ENCODE data around the gene PRKAR1B.
A peak's percentile ranks its signal among the peaks of the same experiment; 100 is the strongest.
"Not testable (repeated sequence)": the region's sequence is repeated elsewhere in the genome, so short reads cannot be mapped to it uniquely, and the experiment has no call there.

Gene PRKAR1B

GRCh38 chr7:746155-747061, 19.3 kb upstream of the PRKAR1B start:
- WGBS: 97% methylated on average over 35 of the region's 40 CpGs
- peaks cover 8% of the 10 kb centered on the region for H3K4me1 ChIP-seq (ENCODE audit: control insufficient read depth, insufficient read depth, low read depth, low read length)
- no peak overlapping the region for H3K4ac ChIP-seq (ENCODE audit: low read depth in 1 of 2, low read length in 2 of 2)
- no peaks in the 10 kb centered on the region for H3K27me3 ChIP-seq (ENCODE audit: control insufficient read depth in 1 of 2, insufficient read depth in 1 of 2, low read length in 2 of 2)
- no peak overlapping the region for H2BK15ac ChIP-seq (ENCODE audit: low read depth, poor library complexity, severe bottlenecking)
- H3K27ac ChIP-seq (ENCODE audit: low read length, poor library complexity, severe bottlenecking): no peak overlapping the region
- no peak for DNase-seq
- H3K23ac ChIP-seq (ENCODE audit: low read length in 2 of 2): no peak overlapping the region
- peaks cover 36 to 61% of the 10 kb centered on the region in 2 experiments for H3K36me3 ChIP-seq (ENCODE audit: control insufficient read depth in 1 of 2, insufficient read depth in 2 of 2, low read depth in 1 of 2, low read length in 2 of 2)
- H3K14ac ChIP-seq (ENCODE audit: low read length in 2 of 2): no peak overlapping the region
- no peak overlapping the region for H3K4me2 ChIP-seq (ENCODE audit: low read length, poor library complexity, severe bottlenecking)
- H3K79me1 ChIP-seq (replicated peaks; ENCODE audit: low read length, poor library complexity, severe bottlenecking): peaks cover 38% of the 10 kb centered on the region
- no peak overlapping the region for H2AFZ ChIP-seq (ENCODE audit: low read depth, low read length)
- no peaks in the 10 kb centered on the region for H3K9me3 ChIP-seq (ENCODE audit: control insufficient read depth, low read length)
- no peak overlapping the region for H3K4me3 ChIP-seq (ENCODE audit: insufficient read depth in 1 of 2, low read depth in 1 of 2, low read length in 2 of 2)
- no peak overlapping the region for H2BK5ac ChIP-seq (ENCODE audit: low read depth, low read length, poor library complexity, severe bottlenecking)
- no peak overlapping the region for H2BK120ac ChIP-seq (ENCODE audit: low read depth, low read length)
- H2AK5ac ChIP-seq (ENCODE audit: low read length, severe bottlenecking): no peak overlapping the region
- no peak overlapping the region for H3K18ac ChIP-seq (ENCODE audit: low read depth in 1 of 2, low read length in 2 of 2)
- H3K9ac ChIP-seq (ENCODE audit: low read length): no peak overlapping the region
- H2BK12ac ChIP-seq (ENCODE audit: low read length in 2 of 2): no peak overlapping the region
- no peak overlapping the region for H4K91ac ChIP-seq (ENCODE audit: low read length)
- H4K8ac ChIP-seq (ENCODE audit: low read length): no peak overlapping the region

- H3K4me2 ChIP-seq (ENCODE audit: low read length, poor library complexity, severe bottlenecking): no peak overlapping the region
- H3K4ac ChIP-seq (ENCODE audit: low read depth in 1 of 2, low read length in 2 of 2): no peak overlapping the region
- no peak overlapping the region for H2BK15ac ChIP-seq (ENCODE audit: low read depth, poor library complexity, severe bottlenecking)
- H3K4me3 ChIP-seq (ENCODE audit: insufficient read depth in 1 of 2, low read depth in 1 of 2, low read length in 2 of 2): no peak overlapping the region
- H3K27me3 ChIP-seq (ENCODE audit: control insufficient read depth in 1 of 2, insufficient read depth in 1 of 2, low read length in 2 of 2): no peaks in the 10 kb centered on the region
- no peak overlapping the region for H3K9ac ChIP-seq (ENCODE audit: low read length)
- peaks cover 8% of the 10 kb centered on the region for H3K4me1 ChIP-seq (ENCODE audit: control insufficient read depth, insufficient read depth, low read depth, low read length)
- peak overlapping the region; percentile 5 for H4K91ac ChIP-seq (ENCODE audit: low read length)
- H2AFZ ChIP-seq (ENCODE audit: low read depth, low read length): no peak overlapping the region
- no peaks in the 10 kb centered on the region for H3K9me3 ChIP-seq (ENCODE audit: control insufficient read depth, low read length)
- H3K18ac ChIP-seq (ENCODE audit: low read depth in 1 of 2, low read length in 2 of 2): no peak overlapping the region
- H2BK5ac ChIP-seq (ENCODE audit: low read depth, low read length, poor library complexity, severe bottlenecking): no peak overlapping the region
- no peak overlapping the region for H3K27ac ChIP-seq (ENCODE audit: low read length, poor library complexity, severe bottlenecking)
- no peak overlapping the region for H2BK120ac ChIP-seq (ENCODE audit: low read depth, low read length)
- no peak overlapping the region for H3K23ac ChIP-seq (ENCODE audit: low read length in 2 of 2)
- H2BK12ac ChIP-seq (ENCODE audit: low read length in 2 of 2): no peak overlapping the region
- no peak for DNase-seq
- WGBS: 97% methylated on average over 20 of the region's 23 CpGs
- H3K79me1 ChIP-seq (replicated peaks; ENCODE audit: low read length, poor library complexity, severe bottlenecking): peaks cover 39% of the 10 kb centered on the region
- no peak overlapping the region for H2AK5ac ChIP-seq (ENCODE audit: low read length, severe bottlenecking)
- peaks cover 33 to 67% of the 10 kb centered on the region in 2 experiments for H3K36me3 ChIP-seq (ENCODE audit: control insufficient read depth in 1 of 2, insufficient read depth in 2 of 2, low read depth in 1 of 2, low read length in 2 of 2)
- H3K14ac ChIP-seq (ENCODE audit: low read length in 2 of 2): no peak overlapping the region
- H4K8ac ChIP-seq (ENCODE audit: low read length): no peak overlapping the region
Measured at GRCh38 chr7:745431-746154, 18.5 kb upstream of the PRKAR1B start.

- H3K9me3 ChIP-seq (ENCODE audit: control insufficient read depth, low read length): no peaks in the 10 kb centered on the region
- H2BK15ac ChIP-seq (ENCODE audit: low read depth, poor library complexity, severe bottlenecking): no peak overlapping the region
- H3K79me1 ChIP-seq (replicated peaks; ENCODE audit: low read length, poor library complexity, severe bottlenecking): peaks cover 39% of the 10 kb centered on the region
- no peak overlapping the region for H2BK120ac ChIP-seq (ENCODE audit: low read depth, low read length)
- no peak overlapping the region for H3K4me2 ChIP-seq (ENCODE audit: low read length, poor library complexity, severe bottlenecking)
- H3K27ac ChIP-seq (ENCODE audit: low read length, poor library complexity, severe bottlenecking): no peak overlapping the region
- H3K23ac ChIP-seq (ENCODE audit: low read length in 2 of 2): no peak overlapping the region
- H4K91ac ChIP-seq (ENCODE audit: low read length): peak overlapping the region; percentile 5
- H3K9ac ChIP-seq (ENCODE audit: low read length): no peak overlapping the region
- no peak overlapping the region for H3K18ac ChIP-seq (ENCODE audit: low read depth in 1 of 2, low read length in 2 of 2)
- H2AFZ ChIP-seq (ENCODE audit: low read depth, low read length): no peak overlapping the region
- no peak overlapping the region for H3K4me3 ChIP-seq (ENCODE audit: insufficient read depth in 1 of 2, low read depth in 1 of 2, low read length in 2 of 2)
- DNase-seq: no peak
- H4K8ac ChIP-seq (ENCODE audit: low read length): no peak overlapping the region
- H3K14ac ChIP-seq (ENCODE audit: low read length in 2 of 2): no peak overlapping the region
- peaks cover 5% of the 10 kb centered on the region for H3K4me1 ChIP-seq (ENCODE audit: control insufficient read depth, insufficient read depth, low read depth, low read length)
- no peak overlapping the region for H2BK5ac ChIP-seq (ENCODE audit: low read depth, low read length, poor library complexity, severe bottlenecking)
- H3K36me3 ChIP-seq (ENCODE audit: control insufficient read depth in 1 of 2, insufficient read depth in 2 of 2, low read depth in 1 of 2, low read length in 2 of 2): peaks cover 31 to 67% of the 10 kb centered on the region in 2 experiments
- 98% methylated on average over 20 of the region's 20 CpGs for WGBS
- no peak overlapping the region for H2BK12ac ChIP-seq (ENCODE audit: low read length in 2 of 2)
- H3K4ac ChIP-seq (ENCODE audit: low read depth in 1 of 2, low read length in 2 of 2): no peak overlapping the region
- no peaks in the 10 kb centered on the region for H3K27me3 ChIP-seq (ENCODE audit: control insufficient read depth in 1 of 2, insufficient read depth in 1 of 2, low read length in 2 of 2)
- H2AK5ac ChIP-seq (ENCODE audit: low read length, severe bottlenecking): no peak overlapping the region
Measured at GRCh38 chr7:744854-745430, 17.9 kb upstream of the PRKAR1B start.

GRCh38 chr7:744128-744520, 17.0 kb upstream of the PRKAR1B start:
- not testable (repeated sequence) for H3K4me3 ChIP-seq (ENCODE audit: insufficient read depth in 1 of 2, low read depth in 1 of 2, low read length in 2 of 2); H2BK5ac ChIP-seq (ENCODE audit: low read depth, low read length, poor library complexity, severe bottlenecking); H3K9me3 ChIP-seq (ENCODE audit: control insufficient read depth, low read length); H4K91ac ChIP-seq (ENCODE audit: low read length); H4K8ac ChIP-seq (ENCODE audit: low read length); H3K4me1 ChIP-seq (ENCODE audit: control insufficient read depth, insufficient read depth, low read depth, low read length); H3K27me3 ChIP-seq (ENCODE audit: control insufficient read depth in 1 of 2, insufficient read depth in 1 of 2, low read length in 2 of 2); H2BK120ac ChIP-seq (ENCODE audit: low read depth, low read length); DNase-seq; H3K9ac ChIP-seq (ENCODE audit: low read length); H3K27ac ChIP-seq (ENCODE audit: low read length, poor library complexity, severe bottlenecking); H3K4ac ChIP-seq (ENCODE audit: low read depth in 1 of 2, low read length in 2 of 2); H2BK12ac ChIP-seq (ENCODE audit: low read length in 2 of 2); H3K18ac ChIP-seq (ENCODE audit: low read depth in 1 of 2, low read length in 2 of 2); H3K14ac ChIP-seq (ENCODE audit: low read length in 2 of 2); H3K4me2 ChIP-seq (ENCODE audit: low read length, poor library complexity, severe bottlenecking); H2AK5ac ChIP-seq (ENCODE audit: low read length, severe bottlenecking); H3K23ac ChIP-seq (ENCODE audit: low read length in 2 of 2); H2AFZ ChIP-seq (ENCODE audit: low read depth, low read length); H2BK15ac ChIP-seq (ENCODE audit: low read depth, poor library complexity, severe bottlenecking)
- Histone ChIP-seq H3K36me3 (ENCODE audit: control insufficient read depth in 1 of 2, insufficient read depth in 2 of 2, low read depth in 1 of 2, low read length in 2 of 2) (peaks cover 32 to 72% of the 10 kb centered on the region in 2 experiments), H3K79me1 (replicated peaks; ENCODE audit: low read length, poor library complexity, severe bottlenecking) (peaks cover 41% of the 10 kb centered on the region)
- WGBS: 100% methylated on average over 1 of the region's 5 CpGs
